SH-SY5Y (cell line): ENCODE data around the gene OMP.

ENCODE experiments used
- GATA2 ChIP-seq: IDR thresholded peaks from 2 replicates; pipeline ENCODE4 v1.6.1; 2011; ENCODE audit warnings: mild to moderate bottlenecking, low read depth, low read length
- GATA3 ChIP-seq: IDR thresholded peaks from 2 replicates; pipeline ENCODE4 v1.6.1; 2011; ENCODE audit warnings: low read depth, mild to moderate bottlenecking, low read length, moderate library complexity

- no peak for TF ChIP-seq GATA3
- TF ChIP-seq GATA2, result no peak
These were observed 30.7 kb upstream of the OMP start for GRCh38 chr11:77071671-77072605.
